Measurements from ENCODE around the gene CELF3. TPM values are rescaled to one million over a fixed set of nuclear protein-coding genes. Genes with fewer than 3 reads are reported as not detected.

Gene CELF3
- 0.03 TPM in 1 of 5 replicates, not detected in the others for total RNA-seq (2022; extraction: Qiagen RNA extraction)

GRCh38 chr1:151716771-151717631, at the start of gene CELF3:
TSS of gene CELF3 (minus strand) at chr1:151716803. CDS start at chr1:151716020, 783 bp downstream.

GRCh38 chr1:151762941-151763921, 46.6 kb upstream of the CELF3 start, which contains the start of gene MRPL9:
TSS of gene MRPL9 (minus strand) at chr1:151763496. CDS start at chr1:151763479, 17 bp downstream.

GRCh38 chr1:151720974-151721787, 4.6 kb upstream of the CELF3 start, which contains the start of gene RIIAD1:
TSS of gene RIIAD1 (plus strand) at chr1:151721522. CDS start at chr1:151721537, 15 bp downstream.

Other genes starting within 250 kb of the CELF3 start
- 1.8 to 2.8 TPM (median 2.6 TPM) in 5 replicates for gene CGN, start 205.4 kb downstream of the CELF3 start, total RNA-seq (2022; extraction: Qiagen RNA extraction)
- gene TUFT1, start 176.5 kb downstream of the CELF3 start, total RNA-seq (2022; extraction: Qiagen RNA extraction): 7.1 to 9.5 TPM (median 8.4 TPM) in 5 replicates
- gene SNX27, start 104.8 kb downstream of the CELF3 start, total RNA-seq (2022; extraction: Qiagen RNA extraction): 10.1 to 11.7 TPM (median 11.1 TPM) in 5 replicates
- not detected in 5 replicates for gene RIIAD1, start 4.7 kb upstream of the CELF3 start, total RNA-seq (2022; extraction: Qiagen RNA extraction)
- gene MRPL9, start 46.7 kb upstream of the CELF3 start, total RNA-seq (2022; extraction: Qiagen RNA extraction): 76.8 to 90.6 TPM (median 85.1 TPM) in 5 replicates
- gene TDRKH, start 73.7 kb upstream of the CELF3 start, total RNA-seq (2022; extraction: Qiagen RNA extraction): 4.7 to 6.1 TPM (median 5.7 TPM) in 5 replicates
- not detected in 5 replicates for gene LINGO4, start 88.6 kb upstream of the CELF3 start, total RNA-seq (2022; extraction: Qiagen RNA extraction)
- gene RORC, start 115.0 kb upstream of the CELF3 start, total RNA-seq (2022; extraction: Qiagen RNA extraction): 0.03 to 0.08 TPM (median 0.04 TPM) in 4 of 5 replicates, not detected in the other
- gene C2CD4D, start 123.0 kb upstream of the CELF3 start, total RNA-seq (2022; extraction: Qiagen RNA extraction): not detected in 5 replicates
- not detected in 5 replicates for gene THEM5, start 136.9 kb upstream of the CELF3 start, total RNA-seq (2022; extraction: Qiagen RNA extraction)
- gene THEM4, start 192.7 kb upstream of the CELF3 start, total RNA-seq (2022; extraction: Qiagen RNA extraction): 13.2 to 14.3 TPM (median 13.6 TPM) in 5 replicates

Measured in A549 treated with dexamethasone at 1 μM for 4 hours (cell line).